HG03565 (cell line): ENCODE results near the gene JMJD1C.

Experiments
- ATAC-seq: cut with Tn5 transposase; IDR thresholded peaks from one replicate; pipeline ENCODE4 v1.9.1; 2021; ENCODE audit warnings: mild to moderate bottlenecking, moderate library complexity; ENCODE audit not compliant: unreplicated experiment

The JMJD1C gene

DNA sequence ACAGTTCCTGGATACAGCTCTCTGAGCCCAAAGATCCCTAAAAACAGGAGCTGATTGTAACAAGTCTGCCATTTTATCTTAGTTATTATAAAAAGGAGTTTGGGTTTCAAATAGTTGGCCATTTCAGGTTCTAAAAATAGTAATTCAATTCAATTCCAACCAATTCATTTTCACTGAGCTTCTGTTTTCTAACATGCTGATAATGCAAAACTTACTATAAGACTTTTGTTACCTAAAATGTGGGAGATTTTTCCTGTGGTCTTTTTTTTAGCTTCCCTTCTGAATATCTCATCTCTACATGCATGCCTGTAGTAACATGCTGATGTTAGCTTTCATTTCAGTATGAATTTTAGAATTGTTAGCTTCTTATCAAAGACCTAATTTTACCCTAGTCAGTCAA, 319.3 kb downstream of the JMJD1C start:
- no peak for ATAC-seq

DNA sequence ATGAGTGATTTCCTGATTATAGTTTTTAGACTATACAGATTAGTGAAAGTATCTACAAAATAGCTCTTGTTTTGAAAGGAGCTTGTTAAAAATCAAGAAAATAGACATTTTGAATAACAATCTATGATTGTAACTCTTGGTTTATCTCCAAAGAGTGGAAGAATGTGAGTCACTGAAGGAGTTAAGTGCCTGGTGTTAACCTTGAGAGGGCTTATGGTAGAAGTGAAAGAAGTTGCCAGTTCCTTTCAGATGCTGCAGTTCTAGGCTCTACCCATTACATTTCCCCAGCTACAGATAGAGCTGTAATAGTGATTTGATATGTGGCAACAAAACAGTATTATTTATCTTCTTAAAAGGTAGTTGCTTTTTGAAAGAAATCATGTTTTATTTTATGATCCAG, 320.0 kb downstream of the JMJD1C start:
- ATAC-seq, result peak; percentile 56

- ATAC-seq, result no peak
Observed at GRCh38 chr10:63143987-63144386, 321.8 kb downstream of the JMJD1C start.

GRCh38 chr10:63142136-63142535, 323.6 kb downstream of the JMJD1C start:
- no peak for ATAC-seq

- ATAC-seq, result no peak
Observed at GRCh38 chr10:63140077-63140476, 325.7 kb downstream of the JMJD1C start.

- ATAC-seq, result no peak
Observed at GRCh38 chr10:63137306-63137705, 328.5 kb downstream of the JMJD1C start.

DNA sequence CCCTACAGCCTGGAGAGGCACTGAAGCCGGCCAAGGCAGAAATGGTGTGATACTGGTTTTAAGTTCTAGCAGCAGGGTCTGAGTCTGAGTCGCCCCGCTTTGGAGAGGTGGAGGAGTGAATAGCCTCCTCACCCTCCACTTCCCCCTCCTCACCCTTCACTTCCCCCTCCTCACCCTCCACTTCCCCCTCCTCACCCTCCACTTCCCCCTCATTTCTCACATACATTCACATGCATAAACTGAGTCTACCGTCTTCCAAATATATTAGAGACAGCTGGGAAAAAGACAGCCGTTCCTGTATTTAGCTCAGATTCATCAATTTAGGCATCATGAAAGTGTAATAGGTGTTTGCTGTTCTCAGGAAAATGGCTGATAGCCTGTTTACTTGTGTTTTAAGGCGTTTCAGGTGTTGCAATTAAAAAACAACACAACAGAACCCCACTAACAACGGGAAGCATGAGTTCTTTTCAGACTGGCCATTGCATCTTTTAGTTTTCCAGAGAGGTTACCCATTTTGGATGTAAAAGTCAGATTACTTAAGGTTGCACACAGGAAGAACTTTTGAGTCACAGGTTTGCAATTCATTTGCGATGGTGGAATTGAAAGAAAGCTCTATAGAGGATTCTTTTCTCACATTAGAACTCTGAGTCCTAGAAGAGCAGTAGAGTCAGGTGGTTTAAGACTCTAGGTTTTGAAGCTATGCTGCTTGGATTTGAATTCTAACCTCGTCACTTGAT, 331.8 kb downstream of the JMJD1C start:
- no peak for ATAC-seq

DNA sequence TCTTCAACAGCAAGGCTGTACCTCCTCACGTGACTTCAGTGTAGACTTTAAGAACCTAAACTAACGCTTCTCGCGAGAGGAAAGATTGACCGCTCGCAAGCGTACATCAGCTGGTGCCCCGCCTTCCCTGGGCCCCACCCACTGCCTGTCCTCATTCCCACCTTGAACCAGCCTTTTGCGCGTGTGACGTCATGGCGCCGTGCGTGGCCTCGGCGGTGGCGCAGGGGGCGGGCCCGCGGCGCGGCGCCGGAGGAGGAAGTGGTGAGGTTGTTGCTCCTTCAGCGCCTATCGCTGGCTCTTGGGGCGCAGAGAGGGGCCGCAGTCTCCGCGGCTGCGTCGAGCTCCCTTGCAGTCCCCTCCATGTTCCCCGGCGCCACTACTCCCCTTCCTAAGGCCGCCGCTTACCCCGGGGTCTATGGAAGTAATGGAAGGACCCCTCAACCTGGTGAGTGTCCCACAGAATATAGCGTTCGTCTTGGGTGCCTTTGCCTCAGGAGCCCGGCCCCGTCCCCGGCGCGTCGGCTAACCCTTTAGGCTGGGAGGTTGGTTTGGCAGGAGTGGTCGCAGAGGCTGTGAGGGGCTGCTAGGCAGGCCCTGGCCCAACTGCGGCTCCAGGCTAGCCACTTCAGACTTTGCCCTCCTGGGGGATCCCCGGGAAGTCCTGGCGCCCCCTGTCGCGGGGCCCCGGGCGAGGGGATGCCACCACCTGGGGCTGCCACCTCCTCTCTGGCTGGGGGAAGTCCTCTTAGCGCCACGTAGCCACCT, 332.5 kb downstream of the JMJD1C start, which contains the start of gene NRBF2:
NRBF2 (plus strand) TSS at position 273 of the 765 bp plus-strand sequence; CDS start at position 416, 143 bp downstream.
- peak; percentile 96 for ATAC-seq

DNA sequence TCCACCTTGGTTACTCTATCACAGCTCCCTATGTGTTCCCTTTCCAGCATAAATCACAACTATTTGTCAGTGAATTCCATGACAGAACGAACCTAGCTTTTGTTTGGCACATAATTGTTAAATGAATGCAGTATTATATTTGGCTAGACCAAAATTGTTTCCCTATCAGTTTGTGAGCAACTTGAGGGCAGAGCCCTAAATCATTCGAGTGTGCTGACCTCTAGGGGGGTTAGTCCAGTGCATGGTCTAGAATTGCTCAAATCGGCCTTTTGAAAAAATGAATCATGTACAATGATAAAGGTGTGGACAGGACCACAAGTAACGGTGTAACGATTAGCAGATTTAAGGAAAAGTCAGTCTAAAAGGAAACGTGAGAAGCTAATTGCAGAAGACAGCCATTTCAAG, 333.1 kb downstream of the JMJD1C start:
- ATAC-seq, result no peak

- ATAC-seq, result no peak
Observed at GRCh38 chr10:63129888-63130287, 335.9 kb downstream of the JMJD1C start.

DNA sequence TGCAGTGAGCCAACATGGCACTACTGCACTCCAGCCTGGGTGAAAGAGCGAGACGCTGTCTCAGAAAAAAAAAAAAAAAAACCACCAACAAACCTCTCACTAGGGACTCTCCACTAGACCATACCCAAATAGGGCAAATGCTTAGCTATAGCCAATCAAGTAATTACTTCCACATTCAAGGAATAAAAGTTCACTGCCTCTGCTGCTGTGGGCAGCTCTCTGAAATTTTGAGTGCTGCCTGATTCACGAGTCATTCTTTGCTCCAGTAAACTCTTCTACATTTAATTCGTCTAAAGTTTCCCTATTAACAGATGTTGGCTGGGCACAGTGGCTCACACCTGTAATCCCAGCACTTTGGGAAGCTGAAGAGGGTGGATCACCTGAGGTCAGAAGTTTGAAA, 337.3 kb downstream of the JMJD1C start:
- no peak for ATAC-seq

DNA sequence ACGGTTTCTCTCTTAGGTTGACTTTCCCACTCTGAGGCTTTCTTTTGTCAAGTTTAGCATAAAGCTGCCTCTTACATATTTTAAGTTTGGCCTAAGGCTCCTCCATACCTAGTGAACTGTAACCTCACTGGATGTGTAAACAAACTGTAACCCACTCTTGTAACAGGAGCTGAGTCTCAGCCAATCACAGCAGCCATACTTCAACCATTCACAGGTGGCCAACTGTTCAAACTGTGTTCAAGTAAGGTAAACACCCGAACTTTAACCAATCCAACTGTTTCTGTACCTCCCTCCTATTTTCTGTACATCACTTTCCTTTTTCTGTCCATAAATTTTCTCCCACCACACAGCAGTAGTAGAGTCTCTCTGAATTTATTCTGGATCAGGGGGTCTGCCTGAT, 340.3 kb downstream of the JMJD1C start:
- no peak for ATAC-seq

- ATAC-seq, result no peak
Observed at GRCh38 chr10:63123727-63124362, 341.9 kb downstream of the JMJD1C start.

DNA sequence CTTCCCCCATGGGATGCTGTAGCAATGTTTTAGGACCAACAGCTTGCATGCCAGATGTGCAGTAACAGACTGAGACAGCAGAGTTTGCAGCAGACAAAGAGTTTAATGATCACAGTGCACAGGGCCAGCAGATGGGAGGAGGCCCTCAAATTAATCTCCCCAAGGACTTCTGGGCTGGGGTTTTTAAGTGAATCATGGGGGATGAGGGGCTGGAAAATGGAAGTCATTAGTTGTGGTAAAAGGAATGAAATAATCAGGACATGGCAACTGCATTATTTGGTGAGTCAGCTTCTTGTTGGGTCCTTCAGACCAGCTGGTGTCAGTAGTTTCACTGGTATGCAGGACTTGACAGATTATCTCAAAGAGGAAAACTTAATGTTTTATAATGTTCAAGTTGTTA, 345.2 kb downstream of the JMJD1C start:
- no peak for ATAC-seq

DNA sequence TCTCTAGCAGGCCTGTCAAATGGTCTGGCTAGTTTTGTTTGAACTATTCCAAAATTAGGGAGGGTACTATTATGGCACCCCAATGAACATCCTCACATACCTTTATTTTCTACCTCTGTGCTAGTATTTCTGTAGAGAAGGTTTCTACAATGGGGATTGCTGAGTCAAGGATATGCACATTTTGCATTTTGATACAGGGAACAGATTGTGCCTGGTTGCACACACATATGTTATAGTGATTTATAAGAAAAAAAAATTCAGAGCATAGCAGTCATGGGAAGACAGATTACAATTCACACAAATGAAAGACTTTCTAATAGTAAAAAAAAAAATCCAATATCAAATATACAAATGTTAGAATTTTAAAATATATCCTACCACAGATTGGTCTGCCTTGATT, 346.7 kb downstream of the JMJD1C start:
- ATAC-seq, result no peak
